Measurements from ENCODE around the gene HECW1.

Gene HECW1

DNA sequence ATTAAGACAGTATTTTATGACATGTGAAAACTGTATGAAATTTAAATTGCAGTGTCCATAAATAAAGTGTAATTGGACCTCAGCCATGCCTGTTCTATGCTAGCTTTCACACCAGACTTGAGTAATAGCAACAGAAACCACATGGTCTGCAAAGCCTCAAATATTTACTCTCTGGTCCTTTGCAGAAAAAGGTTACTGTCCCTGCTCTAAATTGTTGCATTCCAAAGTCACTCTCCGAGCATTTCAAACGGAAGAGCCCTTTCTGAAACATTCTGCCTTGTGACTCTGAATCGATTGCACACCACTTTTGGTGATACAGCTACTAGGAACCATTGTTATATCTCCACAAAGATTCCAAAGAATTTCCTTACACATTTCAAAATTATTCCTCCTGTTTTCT lies 389.4 kb downstream of the HECW1 start:
- TF ChIP-seq TAF1 (IDR thresholded peaks at IDR 0.05; ENCODE audit: borderline replicate concordance, insufficient read depth, low read length), result no peak
- no peak for TF ChIP-seq SIN3A (IDR thresholded peaks at IDR 0.05; ENCODE audit: borderline replicate concordance, insufficient read depth, low read length)
- TF ChIP-seq FOXP2 (optimal IDR thresholded peaks at IDR 0.05; ENCODE audit: borderline replicate concordance, extremely low read depth, extremely low read length, insufficient read depth), result no peak
- TF ChIP-seq, protein P1, sequence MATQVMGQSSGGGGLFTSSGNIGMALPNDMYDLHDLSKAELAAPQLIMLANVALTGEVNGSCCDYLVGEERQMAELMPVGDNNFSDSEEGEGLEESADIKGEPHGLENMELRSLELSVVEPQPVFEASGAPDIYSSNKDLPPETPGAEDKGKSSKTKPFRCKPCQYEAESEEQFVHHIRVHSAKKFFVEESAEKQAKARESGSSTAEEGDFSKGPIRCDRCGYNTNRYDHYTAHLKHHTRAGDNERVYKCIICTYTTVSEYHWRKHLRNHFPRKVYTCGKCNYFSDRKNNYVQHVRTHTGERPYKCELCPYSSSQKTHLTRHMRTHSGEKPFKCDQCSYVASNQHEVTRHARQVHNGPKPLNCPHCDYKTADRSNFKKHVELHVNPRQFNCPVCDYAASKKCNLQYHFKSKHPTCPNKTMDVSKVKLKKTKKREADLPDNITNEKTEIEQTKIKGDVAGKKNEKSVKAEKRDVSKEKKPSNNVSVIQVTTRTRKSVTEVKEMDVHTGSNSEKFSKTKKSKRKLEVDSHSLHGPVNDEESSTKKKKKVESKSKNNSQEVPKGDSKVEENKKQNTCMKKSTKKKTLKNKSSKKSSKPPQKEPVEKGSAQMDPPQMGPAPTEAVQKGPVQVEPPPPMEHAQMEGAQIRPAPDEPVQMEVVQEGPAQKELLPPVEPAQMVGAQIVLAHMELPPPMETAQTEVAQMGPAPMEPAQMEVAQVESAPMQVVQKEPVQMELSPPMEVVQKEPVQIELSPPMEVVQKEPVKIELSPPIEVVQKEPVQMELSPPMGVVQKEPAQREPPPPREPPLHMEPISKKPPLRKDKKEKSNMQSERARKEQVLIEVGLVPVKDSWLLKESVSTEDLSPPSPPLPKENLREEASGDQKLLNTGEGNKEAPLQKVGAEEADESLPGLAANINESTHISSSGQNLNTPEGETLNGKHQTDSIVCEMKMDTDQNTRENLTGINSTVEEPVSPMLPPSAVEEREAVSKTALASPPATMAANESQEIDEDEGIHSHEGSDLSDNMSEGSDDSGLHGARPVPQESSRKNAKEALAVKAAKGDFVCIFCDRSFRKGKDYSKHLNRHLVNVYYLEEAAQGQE (IDR thresholded peaks at IDR 0.05; ENCODE audit: insufficient read depth in 1 of 2, low read depth in 2 of 2, low read length in 2 of 2), result no peak
- no peak for TF ChIP-seq POLR2AphosphoS5 (IDR thresholded peaks at IDR 0.05; ENCODE audit: low read depth, low read length)

DNA sequence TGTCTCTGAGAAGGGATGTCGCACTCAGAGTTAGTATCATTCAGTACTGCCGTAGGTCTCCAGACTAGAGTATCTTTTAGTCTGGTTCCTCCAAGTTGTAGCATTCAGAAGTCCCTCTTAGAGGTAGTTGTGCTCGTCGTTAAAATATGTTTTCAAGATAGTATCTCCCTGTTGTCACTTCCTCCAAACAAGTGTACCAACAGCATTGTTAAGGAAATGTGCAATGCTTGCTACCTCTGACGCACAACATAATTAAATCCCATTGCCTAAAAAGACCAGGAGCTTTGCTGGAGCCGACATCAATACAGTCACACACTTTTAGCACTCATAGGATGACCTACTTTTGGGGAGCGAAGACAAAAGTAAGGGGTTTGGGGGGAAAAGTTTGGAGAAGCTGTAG lies 390.5 kb downstream of the HECW1 start:
- TF ChIP-seq FOXP2 (optimal IDR thresholded peaks at IDR 0.05; ENCODE audit: borderline replicate concordance, extremely low read depth, extremely low read length, insufficient read depth) (no peak), TAF1 (IDR thresholded peaks at IDR 0.05; ENCODE audit: borderline replicate concordance, insufficient read depth, low read length) (no peak), POLR2AphosphoS5 (IDR thresholded peaks at IDR 0.05; ENCODE audit: low read depth, low read length) (no peak)

DNA sequence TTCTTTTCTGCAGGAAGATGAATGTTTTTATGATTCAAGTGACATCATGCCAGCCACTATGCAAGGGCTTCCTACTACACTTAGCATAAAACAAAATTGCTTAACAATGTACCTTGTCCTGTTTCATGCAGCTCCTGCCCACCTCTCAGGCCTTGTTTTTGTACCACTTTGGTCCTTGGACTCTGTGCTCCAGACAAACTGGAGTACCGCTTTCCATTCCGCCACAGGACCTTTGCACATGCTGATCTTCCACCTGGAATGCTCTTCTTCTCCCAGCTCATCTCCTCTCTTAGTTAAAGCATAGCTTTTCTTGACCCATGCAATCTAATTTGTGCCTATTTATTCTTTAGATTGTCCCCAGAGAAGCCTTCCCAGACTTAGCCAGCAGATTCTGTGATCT lies 393.0 kb downstream of the HECW1 start:
- TF ChIP-seq POLR2AphosphoS5 (IDR thresholded peaks at IDR 0.05; ENCODE audit: low read depth, low read length) (no peak), SIN3A (IDR thresholded peaks at IDR 0.05; ENCODE audit: borderline replicate concordance, insufficient read depth, low read length) (no peak), TAF1 (IDR thresholded peaks at IDR 0.05; ENCODE audit: borderline replicate concordance, insufficient read depth, low read length) (no peak), FOXP2 (optimal IDR thresholded peaks at IDR 0.05; ENCODE audit: borderline replicate concordance, extremely low read depth, extremely low read length, insufficient read depth) (no peak)
- TF ChIP-seq, protein P1 (IDR thresholded peaks at IDR 0.05; ENCODE audit: insufficient read depth in 1 of 2, low read depth in 2 of 2, low read length in 2 of 2), result no peak

DNA sequence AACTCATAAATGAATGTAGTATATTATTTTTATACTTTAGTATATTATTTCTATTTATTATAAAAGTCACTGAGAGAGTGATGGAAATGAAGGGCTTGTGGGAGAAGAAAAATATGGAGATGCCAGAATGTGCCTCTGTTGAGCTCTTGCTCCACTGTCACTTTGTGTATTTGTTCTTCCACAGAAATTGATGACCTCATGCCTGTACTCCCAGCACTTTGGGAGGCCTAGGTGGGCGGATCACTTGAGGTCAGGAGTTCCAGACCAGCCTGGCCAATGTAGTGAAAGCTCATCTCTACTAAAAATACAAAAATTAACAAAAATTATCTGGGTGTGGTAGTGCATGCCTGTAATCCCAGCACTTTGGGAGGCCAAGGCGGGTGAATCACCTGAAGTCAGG lies 394.0 kb downstream of the HECW1 start:
- TF ChIP-seq FOXP2 (optimal IDR thresholded peaks at IDR 0.05; ENCODE audit: borderline replicate concordance, extremely low read depth, extremely low read length, insufficient read depth) (no peak), TAF1 (IDR thresholded peaks at IDR 0.05; ENCODE audit: borderline replicate concordance, insufficient read depth, low read length) (no peak), POLR2AphosphoS5 (IDR thresholded peaks at IDR 0.05; ENCODE audit: low read depth, low read length) (no peak), SIN3A (IDR thresholded peaks at IDR 0.05; ENCODE audit: borderline replicate concordance, insufficient read depth, low read length) (no peak)
- TF ChIP-seq, protein P1 (IDR thresholded peaks at IDR 0.05; ENCODE audit: insufficient read depth in 1 of 2, low read depth in 2 of 2, low read length in 2 of 2), result no peak

DNA sequence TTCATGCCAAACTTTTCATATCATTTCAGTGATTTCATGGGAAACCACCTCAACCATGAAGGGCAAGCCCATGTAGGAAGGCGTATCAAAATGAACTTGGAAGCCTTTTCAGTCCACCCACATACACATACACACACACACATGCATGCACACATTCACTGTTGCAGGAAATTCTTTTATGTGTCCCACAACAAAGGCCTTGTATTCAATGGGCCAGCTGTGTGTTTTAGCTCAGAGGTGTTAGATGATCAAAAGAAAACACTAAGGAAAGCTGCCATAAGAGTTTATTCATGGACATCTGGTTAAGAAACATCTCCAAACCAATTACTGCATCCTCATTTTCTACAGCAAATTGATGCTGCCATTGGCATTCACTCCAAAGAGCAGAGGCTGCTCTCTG lies 396.0 kb downstream of the HECW1 start:
- TF ChIP-seq, protein P1 (IDR thresholded peaks at IDR 0.05; ENCODE audit: insufficient read depth in 1 of 2, low read depth in 2 of 2, low read length in 2 of 2), result no peak
- TF ChIP-seq POLR2AphosphoS5 (IDR thresholded peaks at IDR 0.05; ENCODE audit: low read depth, low read length), result no peak
- no peak for TF ChIP-seq FOXP2 (optimal IDR thresholded peaks at IDR 0.05; ENCODE audit: borderline replicate concordance, extremely low read depth, extremely low read length, insufficient read depth)
- TF ChIP-seq SIN3A (IDR thresholded peaks at IDR 0.05; ENCODE audit: borderline replicate concordance, insufficient read depth, low read length), result no peak
- TF ChIP-seq TAF1 (IDR thresholded peaks at IDR 0.05; ENCODE audit: borderline replicate concordance, insufficient read depth, low read length), result no peak
